Measurements from ENCODE around the gene TMEM252.

TMEM252 gene

DNA sequence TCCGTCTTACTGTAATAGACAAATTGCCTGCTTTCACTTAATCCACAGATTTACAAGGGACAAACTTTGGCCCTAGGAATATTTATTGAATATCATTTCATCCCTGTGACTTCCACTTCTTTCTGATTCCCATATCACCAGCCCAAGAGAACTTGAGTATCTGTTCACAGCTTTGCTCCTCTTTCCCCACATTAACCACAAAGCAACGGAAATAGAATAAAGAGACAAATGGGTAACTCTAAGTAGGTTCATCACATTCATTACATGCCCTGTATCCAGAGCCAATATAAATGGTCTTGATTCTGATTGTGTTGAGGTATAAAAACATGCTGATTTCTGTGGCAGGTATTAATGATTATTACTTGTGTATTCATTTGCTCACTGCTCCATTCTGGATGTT is 41.9 kb downstream of the TMEM252 start:
- no peak for DNase-seq (ENCODE audit: low read depth in 2 of 2)

DNA sequence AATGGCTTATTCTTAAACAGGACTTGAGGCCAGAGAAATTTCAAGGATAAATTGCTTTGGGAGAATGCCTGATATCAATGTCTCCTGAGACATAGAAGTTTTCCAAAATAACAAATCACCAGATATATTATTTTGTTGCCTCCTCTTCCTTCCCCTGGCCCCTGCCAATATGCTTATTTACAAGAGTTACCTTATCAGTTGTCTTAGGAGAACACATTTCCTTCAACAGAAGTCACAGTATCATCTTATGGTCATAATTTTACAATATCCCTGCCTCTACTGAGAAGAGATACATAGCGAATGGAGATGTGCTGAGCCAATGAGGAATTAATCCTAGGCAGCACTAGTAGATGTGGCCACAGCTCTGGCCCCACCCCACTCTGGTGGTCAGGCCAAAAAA is 43.1 kb downstream of the TMEM252 start:
- no peak for DNase-seq (ENCODE audit: low read depth in 2 of 2)

DNA sequence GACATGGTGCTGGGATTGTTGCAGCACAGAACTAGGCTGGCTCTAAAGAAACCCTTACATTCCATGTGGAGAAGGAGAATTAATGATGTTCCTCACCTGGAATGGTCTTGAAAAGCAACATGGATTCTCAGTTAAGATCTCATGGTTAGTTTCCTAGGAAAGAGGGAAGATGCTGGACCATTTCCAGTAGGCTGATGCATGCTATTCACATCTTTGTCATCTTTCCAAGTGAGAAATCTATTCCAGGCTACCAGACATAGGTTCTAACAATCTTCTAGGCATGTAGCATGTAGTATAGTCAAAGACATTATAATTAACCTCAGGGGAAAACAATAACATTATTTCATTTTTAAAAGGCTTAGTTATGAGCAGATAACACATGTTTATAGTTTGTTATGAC is 44.3 kb downstream of the TMEM252 start:
- no peak for DNase-seq (ENCODE audit: low read depth in 2 of 2)

DNA sequence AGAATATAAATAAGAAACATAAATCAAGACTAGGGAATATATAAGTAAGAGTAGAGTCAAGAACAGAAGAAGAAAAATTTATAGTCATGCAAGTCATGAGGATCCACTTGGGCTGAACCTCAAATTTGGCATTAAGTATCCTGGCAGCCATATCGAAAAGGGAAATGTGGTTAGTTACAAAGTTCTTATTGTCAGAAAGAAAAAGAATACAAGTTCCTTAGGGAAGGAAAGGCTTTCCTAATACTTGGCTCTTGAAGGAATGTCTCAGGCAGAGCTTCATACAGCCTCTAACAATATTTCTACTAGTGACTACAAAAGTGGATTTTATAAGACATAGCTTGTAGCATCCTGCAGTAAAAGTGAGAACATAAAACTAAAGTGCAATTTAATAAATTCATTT is 45.4 kb downstream of the TMEM252 start:
- no peak for DNase-seq (ENCODE audit: low read depth in 2 of 2)

DNA sequence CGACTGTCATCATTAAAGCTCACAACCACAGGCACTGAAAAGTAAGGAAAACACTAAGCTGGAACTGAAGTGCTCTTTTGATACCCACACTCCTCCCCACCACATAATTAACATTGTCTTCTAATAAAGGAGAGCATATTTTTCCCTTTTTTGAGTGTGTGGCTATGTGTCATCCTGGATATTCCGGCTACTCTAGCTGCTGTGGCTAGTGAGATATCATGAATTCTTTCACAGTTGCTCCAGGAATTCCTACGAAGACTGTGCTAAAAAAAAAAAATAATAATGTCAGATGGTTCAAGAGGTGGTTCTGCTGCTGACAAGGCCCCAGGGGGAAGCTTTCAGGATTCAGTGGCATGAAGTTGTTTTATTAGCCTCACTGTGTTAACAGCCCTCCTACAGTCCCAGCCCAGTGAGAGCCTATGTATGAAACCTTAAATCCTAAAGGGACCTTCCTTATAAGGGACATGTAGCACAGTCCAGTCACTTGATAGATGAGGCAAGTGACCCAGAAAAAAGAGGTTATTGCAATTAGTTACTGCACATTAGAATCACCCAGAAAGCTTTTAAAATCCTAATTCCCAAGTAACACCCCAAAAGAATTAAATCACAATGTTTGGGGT is 46.6 kb downstream of the TMEM252 start:
- no peak for DNase-seq (ENCODE audit: low read depth in 2 of 2)

DNA sequence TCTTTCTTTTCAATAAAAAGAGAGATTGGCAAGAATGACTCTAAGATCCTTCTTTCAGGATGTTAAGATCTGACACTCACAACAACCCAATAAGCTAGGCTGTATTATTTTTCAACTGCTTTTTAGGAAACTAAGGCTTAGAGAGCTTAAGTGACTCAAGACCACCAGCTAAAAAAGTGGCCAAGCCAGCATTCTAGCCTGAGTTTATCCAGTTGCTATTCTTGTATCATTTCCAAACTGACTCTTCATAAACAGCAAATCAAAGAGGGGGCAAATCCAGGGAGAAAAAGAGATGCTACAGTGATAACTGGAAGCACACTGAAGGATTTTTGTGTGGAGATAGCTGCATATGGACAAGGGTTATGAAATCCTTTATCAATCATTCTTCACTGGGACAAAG is 47.1 kb downstream of the TMEM252 start:
- no peak for DNase-seq (ENCODE audit: low read depth in 2 of 2)

DNA sequence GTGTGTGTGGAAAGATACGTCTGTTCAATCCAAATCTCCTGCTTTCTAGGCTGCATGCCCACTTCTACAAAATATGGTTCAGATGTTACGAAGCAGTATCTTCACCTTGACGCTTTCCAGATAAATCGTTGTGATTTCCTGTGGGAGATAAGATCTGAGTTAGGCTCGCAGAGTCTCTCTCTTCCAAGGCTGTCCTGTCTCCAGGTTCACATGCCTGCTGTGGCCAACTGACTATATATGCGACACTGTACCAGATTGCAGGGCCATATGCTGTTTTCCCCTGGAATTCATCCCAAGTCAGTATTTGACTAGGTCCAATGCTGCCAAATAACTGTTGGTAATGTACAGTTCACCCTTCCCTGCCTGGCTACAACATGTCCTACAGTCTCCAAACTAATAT is 47.9 kb downstream of the TMEM252 start:
- DNase-seq (ENCODE audit: low read depth in 2 of 2) = no peak

DNA sequence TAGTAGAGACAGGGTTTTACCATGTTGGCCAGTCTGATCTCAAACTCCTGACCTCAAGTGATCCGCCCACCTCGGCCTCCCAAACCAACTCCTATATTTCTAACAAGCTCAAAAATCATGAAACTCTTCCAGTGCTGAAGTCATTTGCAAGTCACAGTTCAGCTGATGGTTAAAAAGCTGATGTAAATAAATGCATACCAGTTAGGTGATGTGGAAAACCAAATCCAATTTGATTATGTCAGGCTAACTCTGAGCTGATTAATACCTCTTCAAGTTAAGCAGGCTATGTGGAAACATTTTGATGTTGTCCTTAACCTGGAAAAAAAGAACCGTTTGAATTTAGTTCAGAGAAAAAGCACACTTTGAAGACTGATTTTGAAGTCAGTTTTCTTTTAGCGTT is 51.0 kb downstream of the TMEM252 start:
- DNase-seq (ENCODE audit: low read depth in 2 of 2) = no peak

DNA sequence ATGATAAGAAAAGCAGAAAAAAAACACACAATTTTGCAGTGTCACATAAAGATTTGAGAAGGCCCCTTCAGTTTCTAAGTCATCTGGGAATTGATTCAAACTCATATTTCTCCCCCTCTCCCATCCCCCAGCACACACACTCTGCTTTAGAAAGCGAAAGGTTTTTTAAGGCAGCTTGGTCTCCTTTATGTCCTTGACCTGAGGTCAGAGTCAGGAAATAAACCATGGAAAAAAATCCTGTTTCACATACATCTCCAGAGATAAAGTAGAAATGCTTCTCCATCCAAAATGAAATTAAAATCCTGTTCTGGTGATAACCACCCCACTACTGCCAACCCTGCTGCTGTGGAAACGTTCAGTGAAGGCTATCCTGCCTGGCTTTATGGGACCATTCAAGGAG is 52.6 kb downstream of the TMEM252 start:
- DNase-seq (ENCODE audit: low read depth in 2 of 2) = no peak
